Esophagus muscularis mucosa (tissue), 3 donors: ENCODE results near the gene GPR160.

Experiments used
- CTCF ChIP-seq, 3 experiments: fragments of 200-600 bp in 2 of 3; fragments of 450-650 bp in 1 of 3; sonication (generic) in 2 of 3; IDR thresholded peaks; one replicate each; pipeline ENCODE4 v1.5.1; 2017 to 2019; ENCODE audit warnings: antibody characterized with exemption in 3 of 3, mild to moderate bottlenecking in 2 of 3, moderate library complexity in 1 of 3
- POLR2A ChIP-seq: fragments of 450-650 bp; IDR thresholded peaks from one replicate; pipeline ENCODE4 v1.6.1; 2017; ENCODE audit warnings: antibody characterized with exemption, moderate library complexity, mild to moderate bottlenecking, low read depth

GRCh38 chr3:170062769-170063168 is 25.0 kb downstream of the GPR160 start:
- TF ChIP-seq CTCF (IDR thresholded peaks at IDR 0.05) (no peak), POLR2A (no peak)
